Ecto neural progenitor cell (in vitro differentiated cells): ENCODE results near the gene GNPTAB.
"Not testable (repeated sequence)": the region's sequence is repeated elsewhere in the genome, so short reads cannot be mapped to it uniquely, and the experiment has no call there.

Experiments
- DNase-seq: peaks from one replicate; pipeline ENCODE4 v3.0.0-alpha.2; 2018; ENCODE audit warnings: low spot score

Gene GNPTAB

GRCh38 chr12:101737476-101737875, 93.3 kb downstream of the GNPTAB start:
- no peak for DNase-seq

GRCh38 chr12:101734482-101734881, 96.3 kb downstream of the GNPTAB start:
- not testable (repeated sequence) for DNase-seq

GRCh38 chr12:101733166-101733565, 97.6 kb downstream of the GNPTAB start:
- DNase-seq = no peak

GRCh38 chr12:101732318-101732717, 98.4 kb downstream of the GNPTAB start:
- DNase-seq = no peak

- DNase-seq = no peak
Observed at GRCh38 chr12:101729842-101730241, 100.9 kb downstream of the GNPTAB start.

- DNase-seq = no peak
Observed at GRCh38 chr12:101727098-101727497, 103.7 kb downstream of the GNPTAB start.

GRCh38 chr12:101722392-101722791, 108.4 kb downstream of the GNPTAB start:
- no peak for DNase-seq

GRCh38 chr12:101720118-101720517, 110.6 kb downstream of the GNPTAB start:
- DNase-seq = no peak

GRCh38 chr12:101719566-101719965, 111.2 kb downstream of the GNPTAB start:
- DNase-seq = no peak

- no peak for DNase-seq
Observed at GRCh38 chr12:101714877-101715444, 115.8 kb downstream of the GNPTAB start.

GRCh38 chr12:101713930-101714329, 116.8 kb downstream of the GNPTAB start:
- DNase-seq = no peak

- no peak for DNase-seq
Observed at GRCh38 chr12:101713059-101713682, 117.6 kb downstream of the GNPTAB start.

- DNase-seq = no peak
Observed at GRCh38 chr12:101710288-101710687, 120.5 kb downstream of the GNPTAB start.

GRCh38 chr12:101707131-101707782, 123.5 kb downstream of the GNPTAB start:
- no peak for DNase-seq

GRCh38 chr12:101706403-101706802, 124.4 kb downstream of the GNPTAB start:
- no peak for DNase-seq

- no peak for DNase-seq
Observed at GRCh38 chr12:101703487-101703886, 127.3 kb downstream of the GNPTAB start.

GRCh38 chr12:101700299-101700820, 130.4 kb downstream of the GNPTAB start:
- no peak for DNase-seq

- no peak for DNase-seq
Observed at GRCh38 chr12:101698800-101699347, 131.9 kb downstream of the GNPTAB start.

GRCh38 chr12:101697930-101698799, 132.6 kb downstream of the GNPTAB start:
- peak; percentile 77 for DNase-seq

GRCh38 chr12:101697197-101697929, 133.4 kb downstream of the GNPTAB start, which contains the start of gene CHPT1:
TSS of gene CHPT1 (plus strand) at chr12:101697640. CDS start at chr12:101697862, 222 bp downstream.
- DNase-seq = peak; percentile 88
